Bone marrow (tissue), 2 donors: ENCODE measurements around the gene FAM25G.

ENCODE experiments used
- DNase-seq, 2 donors: peaks; one replicate each; lab custom pipeline; 2025; lab: John Stamatoyannopoulos, UW

FAM25G gene

GRCh38 chr10:47449102-47449978 lies 42.2 kb downstream of the FAM25G start:
- peak in 1 of 2 donors; percentile 5 for DNase-seq

GRCh38 chr10:47447705-47448104 lies 43.8 kb downstream of the FAM25G start:
- DNase-seq: no peak

DNA sequence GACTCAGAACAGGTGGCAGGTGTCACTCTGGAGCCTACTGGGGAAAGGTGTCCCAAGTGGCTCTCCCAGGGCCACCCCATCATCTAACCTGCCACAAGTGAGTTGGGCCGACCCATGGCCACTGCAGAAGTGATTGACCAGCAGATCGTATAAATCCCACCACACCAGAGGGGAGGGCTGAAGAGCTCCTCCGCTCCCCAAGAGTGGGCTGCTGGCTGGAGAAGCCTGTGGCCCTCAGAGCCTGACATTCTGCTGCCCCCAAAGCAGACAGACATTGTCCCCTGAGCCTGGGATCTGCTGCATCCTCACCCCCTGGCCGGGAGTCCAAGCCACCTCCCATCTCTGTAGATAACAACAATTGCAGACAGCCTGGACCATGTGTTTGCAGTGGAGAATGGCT lies 44.3 kb downstream of the FAM25G start:
- DNase-seq: no peak

DNA sequence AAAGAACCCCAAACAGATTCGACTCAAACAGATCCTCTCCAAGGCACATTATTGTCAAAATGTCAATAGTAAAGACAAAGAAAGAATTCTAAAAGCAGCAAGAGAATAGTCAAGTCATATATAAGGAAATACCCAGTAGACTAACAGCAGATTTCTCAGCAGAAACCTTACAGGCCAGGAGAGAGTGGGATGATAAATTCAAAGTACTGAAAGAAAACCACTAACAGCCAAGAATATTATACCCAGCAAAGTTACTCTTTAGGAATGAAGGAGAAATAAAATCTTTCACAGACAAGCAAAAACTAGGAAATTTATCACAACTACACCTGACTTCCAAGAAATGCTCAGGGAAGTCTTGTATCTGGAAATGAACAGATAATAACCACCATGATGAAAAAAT lies 45.8 kb downstream of the FAM25G start:
- DNase-seq: no peak

DNA sequence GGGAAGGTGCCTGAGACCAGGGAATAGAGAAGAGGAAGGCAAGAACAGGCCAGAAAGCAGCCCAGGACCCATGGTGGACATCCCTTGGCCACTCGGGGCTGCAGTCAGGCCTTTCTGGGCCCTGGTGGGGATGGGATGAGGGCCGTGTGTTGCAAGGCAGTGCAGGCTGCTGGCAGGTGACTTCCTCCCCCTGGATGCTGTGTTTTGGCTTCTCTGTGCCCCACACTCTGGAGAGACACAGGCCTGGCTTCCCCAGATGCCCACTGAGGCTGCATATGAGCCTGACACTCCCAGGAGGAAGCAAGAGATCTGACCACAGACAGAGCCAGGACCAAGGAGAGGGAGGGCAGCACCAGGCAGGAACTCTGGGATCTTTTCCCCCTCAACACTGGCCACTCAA lies 47.5 kb downstream of the FAM25G start:
- no peak for DNase-seq

DNA sequence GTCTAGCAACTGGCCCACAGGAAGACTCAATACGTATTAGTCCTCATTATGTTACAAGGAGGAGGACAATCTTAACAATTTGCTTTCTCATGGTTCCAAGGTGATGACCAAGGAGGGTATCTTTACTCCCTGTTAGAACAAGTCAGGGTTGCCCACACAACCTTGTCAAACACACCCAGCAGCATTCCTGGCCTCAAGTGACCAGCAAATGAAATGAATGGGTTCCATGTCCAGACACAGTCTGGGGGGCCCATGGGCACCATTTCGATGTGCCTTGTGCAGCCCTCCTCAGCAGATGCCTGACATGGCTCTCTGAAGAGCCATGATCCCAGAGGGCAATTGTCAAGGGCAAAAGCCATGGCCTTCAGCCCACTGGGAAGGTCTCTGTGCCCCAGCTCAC lies 48.4 kb downstream of the FAM25G start:
- DNase-seq: no peak

GRCh38 chr10:47442351-47442750 lies 49.1 kb downstream of the FAM25G start:
- no peak for DNase-seq

DNA sequence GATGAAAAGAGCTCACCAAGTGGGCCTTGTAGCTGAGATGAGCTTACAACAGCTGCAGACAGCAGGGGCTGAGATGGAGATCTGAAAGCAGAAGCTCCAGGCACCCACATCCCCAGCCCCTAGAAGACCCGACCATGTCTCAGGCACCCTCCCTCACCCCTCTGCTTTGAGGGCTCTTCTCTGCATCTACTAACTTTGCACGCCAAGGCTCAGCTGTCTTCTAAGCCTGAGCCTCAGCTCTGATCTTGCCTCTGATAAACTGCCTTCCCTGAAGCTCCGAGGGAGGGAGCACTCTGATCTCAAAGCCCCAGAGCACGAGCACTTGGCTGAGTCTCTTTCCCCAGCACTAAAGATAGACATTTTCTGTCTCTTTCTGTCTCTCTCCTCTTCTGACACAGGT lies 49.6 kb downstream of the FAM25G start:
- no peak for DNase-seq

GRCh38 chr10:47440207-47440606 lies 51.3 kb downstream of the FAM25G start:
- no peak for DNase-seq

GRCh38 chr10:47438857-47439474 lies 52.5 kb downstream of the FAM25G start:
- no peak for DNase-seq
